ENCODE measurements around the gene DYNC2LI1.

Gene DYNC2LI1

GRCh38 chr2:43787895-43788294 is 14.1 kb downstream of the DYNC2LI1 start:
- DNase-seq: no peak
- no peak for TF ChIP-seq POLR2A (IDR thresholded peaks at IDR 0.05; ENCODE audit: low read length)
- no peak for TF ChIP-seq GATA1 (IDR thresholded peaks at IDR 0.05; ENCODE audit: low read depth, low read length)

GRCh38 chr2:43788646-43789045 is 14.8 kb downstream of the DYNC2LI1 start:
- TF ChIP-seq GATA1 (IDR thresholded peaks at IDR 0.05; ENCODE audit: low read depth, low read length) (no peak), POLR2A (IDR thresholded peaks at IDR 0.05; ENCODE audit: low read length) (no peak)
- DNase-seq: no peak

GRCh38 chr2:43790147-43790546 is 16.3 kb downstream of the DYNC2LI1 start:
- no peak for DNase-seq

GRCh38 chr2:43791035-43791765 is 17.4 kb downstream of the DYNC2LI1 start:
- DNase-seq: no peak
- TF ChIP-seq GATA1 (IDR thresholded peaks at IDR 0.05; ENCODE audit: low read depth, low read length): no peak
- no peak for TF ChIP-seq POLR2A (IDR thresholded peaks at IDR 0.05; ENCODE audit: low read length)

More at GRCh38 chr2:43790147-43790546, 16.3 kb downstream of the DYNC2LI1 start:
- no peak for TF ChIP-seq POLR2A (IDR thresholded peaks at IDR 0.05; ENCODE audit: low read length)
- TF ChIP-seq GATA1 (IDR thresholded peaks at IDR 0.05; ENCODE audit: low read depth, low read length): no peak

GRCh38 chr2:43792653-43793052 is 18.8 kb downstream of the DYNC2LI1 start:
- DNase-seq: no peak
- TF ChIP-seq POLR2A (IDR thresholded peaks at IDR 0.05; ENCODE audit: low read length): no peak
- no peak for TF ChIP-seq GATA1 (IDR thresholded peaks at IDR 0.05; ENCODE audit: low read depth, low read length)

- TF ChIP-seq POLR2A (IDR thresholded peaks at IDR 0.05; ENCODE audit: low read length) (no peak), GATA1 (IDR thresholded peaks at IDR 0.05; ENCODE audit: low read depth, low read length) (no peak)
Observed at GRCh38 chr2:43794956-43795355, 21.1 kb downstream of the DYNC2LI1 start.

GRCh38 chr2:43796206-43796605 is 22.4 kb downstream of the DYNC2LI1 start:
- no peak for DNase-seq
- no peak for TF ChIP-seq GATA1 (IDR thresholded peaks at IDR 0.05; ENCODE audit: low read depth, low read length)
- TF ChIP-seq POLR2A (IDR thresholded peaks at IDR 0.05; ENCODE audit: low read length): no peak

More at GRCh38 chr2:43794956-43795355, 21.1 kb downstream of the DYNC2LI1 start:
- DNase-seq: no peak

GRCh38 chr2:43798300-43798699 is 24.5 kb downstream of the DYNC2LI1 start:
- no peak for DNase-seq
- TF ChIP-seq POLR2A (IDR thresholded peaks at IDR 0.05; ENCODE audit: low read length): no peak

GRCh38 chr2:43800894-43801293 is 27.1 kb downstream of the DYNC2LI1 start:
- no peak for TF ChIP-seq POLR2A (IDR thresholded peaks at IDR 0.05; ENCODE audit: low read length)
- no peak for TF ChIP-seq GATA1 (IDR thresholded peaks at IDR 0.05; ENCODE audit: low read depth, low read length)
- no peak for DNase-seq

- TF ChIP-seq GATA1 (IDR thresholded peaks at IDR 0.05; ENCODE audit: low read depth, low read length) (no peak), POLR2A (IDR thresholded peaks at IDR 0.05; ENCODE audit: low read length) (no peak)
- no peak for DNase-seq
Observed at GRCh38 chr2:43802135-43802534, 28.3 kb downstream of the DYNC2LI1 start.

- no peak for DNase-seq
- TF ChIP-seq GATA1 (IDR thresholded peaks at IDR 0.05; ENCODE audit: low read depth, low read length): no peak
- TF ChIP-seq POLR2A (IDR thresholded peaks at IDR 0.05; ENCODE audit: low read length): no peak
Observed at GRCh38 chr2:43803113-43803512, 29.3 kb downstream of the DYNC2LI1 start.

- TF ChIP-seq GATA1 (IDR thresholded peaks at IDR 0.05; ENCODE audit: low read depth, low read length): no peak
- no peak for TF ChIP-seq POLR2A (IDR thresholded peaks at IDR 0.05; ENCODE audit: low read length)
- DNase-seq: no peak
Observed at GRCh38 chr2:43806719-43807031, 32.8 kb downstream of the DYNC2LI1 start.

- peak in 1 of 2 experiments; percentile 29 for DNase-seq
- TF ChIP-seq POLR2A (IDR thresholded peaks at IDR 0.05; ENCODE audit: low read length) (no peak), GATA1 (IDR thresholded peaks at IDR 0.05; ENCODE audit: low read depth, low read length) (no peak)
Observed at GRCh38 chr2:43810452-43810851, 36.6 kb downstream of the DYNC2LI1 start.

GRCh38 chr2:43810888-43811287 is 37.0 kb downstream of the DYNC2LI1 start:
- no peak for TF ChIP-seq POLR2A (IDR thresholded peaks at IDR 0.05; ENCODE audit: low read length)
- TF ChIP-seq GATA1 (IDR thresholded peaks at IDR 0.05; ENCODE audit: low read depth, low read length): no peak
- no peak for DNase-seq

GRCh38 chr2:43812006-43812405 is 38.2 kb downstream of the DYNC2LI1 start:
- TF ChIP-seq POLR2A (IDR thresholded peaks at IDR 0.05; ENCODE audit: low read length) (no peak), GATA1 (IDR thresholded peaks at IDR 0.05; ENCODE audit: low read depth, low read length) (no peak)
- no peak for DNase-seq

Measured in erythroblast (primary cell).